Measurements from ENCODE around the gene KLRF1. TPM values are rescaled to one million over a fixed set of nuclear protein-coding genes. Genes with fewer than 3 reads are reported as not detected.

Gene KLRF1
- total RNA-seq, 1 donor from 2014 or later: not detected

DNA sequence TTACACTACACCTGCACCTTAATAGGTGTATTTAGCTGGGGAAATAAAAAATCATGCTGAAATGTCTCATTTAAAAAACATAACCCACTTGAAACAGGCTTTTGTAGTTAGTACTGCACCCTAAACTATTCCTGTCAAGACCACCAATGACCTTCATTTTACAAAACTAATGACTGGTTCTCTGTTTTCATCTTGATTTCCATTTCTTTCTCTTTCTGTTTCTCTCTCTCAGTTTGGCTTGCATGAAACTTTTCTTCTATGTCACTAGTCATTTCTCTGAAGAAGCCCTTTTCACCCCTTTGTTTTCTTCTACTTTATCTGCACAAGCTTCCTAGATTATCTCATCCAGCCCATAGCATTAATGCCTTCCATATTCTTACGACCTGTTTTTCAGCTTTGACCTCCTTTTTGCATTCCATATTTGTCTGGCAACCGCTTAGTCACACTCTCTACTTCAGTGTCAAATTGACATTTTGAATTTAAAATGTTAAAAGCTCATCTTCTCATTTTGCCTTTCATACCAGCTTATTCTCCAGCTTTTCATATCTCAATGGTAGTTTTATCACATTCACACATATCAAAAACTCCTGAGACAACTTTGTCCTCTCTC is 32.7 kb upstream of the KLRF1 start:
- TF ChIP-seq, protein P1, sequence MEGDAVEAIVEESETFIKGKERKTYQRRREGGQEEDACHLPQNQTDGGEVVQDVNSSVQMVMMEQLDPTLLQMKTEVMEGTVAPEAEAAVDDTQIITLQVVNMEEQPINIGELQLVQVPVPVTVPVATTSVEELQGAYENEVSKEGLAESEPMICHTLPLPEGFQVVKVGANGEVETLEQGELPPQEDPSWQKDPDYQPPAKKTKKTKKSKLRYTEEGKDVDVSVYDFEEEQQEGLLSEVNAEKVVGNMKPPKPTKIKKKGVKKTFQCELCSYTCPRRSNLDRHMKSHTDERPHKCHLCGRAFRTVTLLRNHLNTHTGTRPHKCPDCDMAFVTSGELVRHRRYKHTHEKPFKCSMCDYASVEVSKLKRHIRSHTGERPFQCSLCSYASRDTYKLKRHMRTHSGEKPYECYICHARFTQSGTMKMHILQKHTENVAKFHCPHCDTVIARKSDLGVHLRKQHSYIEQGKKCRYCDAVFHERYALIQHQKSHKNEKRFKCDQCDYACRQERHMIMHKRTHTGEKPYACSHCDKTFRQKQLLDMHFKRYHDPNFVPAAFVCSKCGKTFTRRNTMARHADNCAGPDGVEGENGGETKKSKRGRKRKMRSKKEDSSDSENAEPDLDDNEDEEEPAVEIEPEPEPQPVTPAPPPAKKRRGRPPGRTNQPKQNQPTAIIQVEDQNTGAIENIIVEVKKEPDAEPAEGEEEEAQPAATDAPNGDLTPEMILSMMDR (IDR thresholded peaks at IDR 0.05; ENCODE audit: unreplicated experiment): no peak
- no peak for DNase-seq (ENCODE audit: low spot score in 2 of 2, unreplicated experiment in 2 of 2)
- Mint-ChIP-seq H3K9me3 (peaks cover 8% of the 10 kb centered on the region), H3K4me3 (no peak overlapping the region), H3K36me3 (no peaks in the 10 kb centered on the region), H3K27ac (no peak overlapping the region), H3K4me1 (peaks cover 11% of the 10 kb centered on the region), H3K27me3 (ENCODE audit: low read depth) (no peaks in the 10 kb centered on the region)

DNA sequence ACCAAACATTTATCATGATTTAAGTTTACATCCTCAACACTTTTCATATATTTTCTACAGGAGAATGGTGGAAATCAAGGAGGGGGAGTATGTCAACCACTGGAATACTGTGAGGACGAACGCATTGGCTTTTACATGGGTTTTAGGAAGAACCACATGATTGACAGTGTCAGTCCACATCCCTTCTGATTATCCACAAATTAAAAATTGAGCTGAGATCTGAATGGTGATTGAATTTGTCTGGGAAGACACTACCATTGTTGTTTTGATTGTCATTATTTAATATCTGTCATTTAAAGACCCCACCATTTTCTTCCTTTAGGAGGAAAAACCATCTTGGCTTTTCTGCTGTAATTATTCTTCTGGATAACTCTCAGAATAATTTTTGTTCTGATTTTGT is 31.3 kb upstream of the KLRF1 start:
- Mint-ChIP-seq H3K27ac (no peak overlapping the region), H3K4me1 (peaks cover 11% of the 10 kb centered on the region), H3K4me3 (no peak overlapping the region), H3K9me3 (peaks cover under 1% of the 10 kb centered on the region), H3K36me3 (no peaks in the 10 kb centered on the region), H3K27me3 (ENCODE audit: low read depth) (no peaks in the 10 kb centered on the region)
- TF ChIP-seq, protein P1 (IDR thresholded peaks at IDR 0.05; ENCODE audit: unreplicated experiment): no peak
- no peak for DNase-seq (ENCODE audit: low spot score in 2 of 2, unreplicated experiment in 2 of 2)

DNA sequence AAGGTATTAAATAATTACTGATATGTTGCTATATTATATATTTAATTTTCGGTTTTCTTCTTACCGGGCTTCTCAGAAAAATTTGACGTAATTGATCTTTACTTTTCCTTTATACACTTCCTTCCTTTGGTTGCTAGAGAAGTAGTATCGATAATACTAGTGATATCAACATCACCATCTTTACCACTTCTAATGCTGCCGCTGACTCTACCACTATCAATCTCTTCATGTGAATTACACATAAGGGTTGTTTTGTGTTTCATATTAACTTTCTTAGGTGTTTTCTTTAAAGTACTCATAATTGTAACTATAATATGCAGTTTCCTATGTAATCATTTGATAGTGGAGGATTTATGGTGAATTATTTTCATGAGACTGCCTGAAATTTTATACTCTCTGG is 30.9 kb upstream of the KLRF1 start:
- Mint-ChIP-seq H3K4me3 (no peak overlapping the region), H3K27me3 (ENCODE audit: low read depth) (no peaks in the 10 kb centered on the region), H3K36me3 (no peaks in the 10 kb centered on the region), H3K27ac (no peak overlapping the region), H3K9me3 (peaks cover 5% of the 10 kb centered on the region), H3K4me1 (peaks cover 11% of the 10 kb centered on the region)
- TF ChIP-seq, protein P1 (IDR thresholded peaks at IDR 0.05; ENCODE audit: unreplicated experiment): no peak
- DNase-seq (ENCODE audit: low spot score in 2 of 2, unreplicated experiment in 2 of 2): no peak

DNA sequence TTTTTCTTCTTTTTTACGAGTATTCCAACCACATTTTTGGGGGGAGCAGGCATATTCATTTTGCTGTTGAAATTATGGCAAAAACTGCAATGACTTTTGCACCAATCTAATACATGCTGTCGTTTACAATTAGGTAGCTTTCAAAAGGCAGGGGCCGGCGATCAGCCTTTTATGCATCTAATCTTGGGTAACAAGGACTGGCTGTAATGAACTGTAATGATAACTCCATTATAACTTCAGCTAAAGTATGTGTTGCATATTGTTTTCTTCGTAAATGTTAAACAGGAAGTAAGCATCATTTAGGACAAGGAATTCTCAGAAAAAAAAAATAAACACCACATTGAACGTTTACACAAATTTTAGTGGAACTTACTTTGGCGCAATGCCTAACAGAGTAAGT is 30.3 kb upstream of the KLRF1 start:
- Mint-ChIP-seq H3K27ac (no peak overlapping the region), H3K4me3 (no peak overlapping the region), H3K4me1 (peaks cover 11% of the 10 kb centered on the region), H3K9me3 (peaks cover 5% of the 10 kb centered on the region), H3K36me3 (no peaks in the 10 kb centered on the region), H3K27me3 (ENCODE audit: low read depth) (no peaks in the 10 kb centered on the region)
- TF ChIP-seq, protein P1 (IDR thresholded peaks at IDR 0.05; ENCODE audit: unreplicated experiment): no peak
- DNase-seq (ENCODE audit: low spot score in 2 of 2, unreplicated experiment in 2 of 2): no peak

DNA sequence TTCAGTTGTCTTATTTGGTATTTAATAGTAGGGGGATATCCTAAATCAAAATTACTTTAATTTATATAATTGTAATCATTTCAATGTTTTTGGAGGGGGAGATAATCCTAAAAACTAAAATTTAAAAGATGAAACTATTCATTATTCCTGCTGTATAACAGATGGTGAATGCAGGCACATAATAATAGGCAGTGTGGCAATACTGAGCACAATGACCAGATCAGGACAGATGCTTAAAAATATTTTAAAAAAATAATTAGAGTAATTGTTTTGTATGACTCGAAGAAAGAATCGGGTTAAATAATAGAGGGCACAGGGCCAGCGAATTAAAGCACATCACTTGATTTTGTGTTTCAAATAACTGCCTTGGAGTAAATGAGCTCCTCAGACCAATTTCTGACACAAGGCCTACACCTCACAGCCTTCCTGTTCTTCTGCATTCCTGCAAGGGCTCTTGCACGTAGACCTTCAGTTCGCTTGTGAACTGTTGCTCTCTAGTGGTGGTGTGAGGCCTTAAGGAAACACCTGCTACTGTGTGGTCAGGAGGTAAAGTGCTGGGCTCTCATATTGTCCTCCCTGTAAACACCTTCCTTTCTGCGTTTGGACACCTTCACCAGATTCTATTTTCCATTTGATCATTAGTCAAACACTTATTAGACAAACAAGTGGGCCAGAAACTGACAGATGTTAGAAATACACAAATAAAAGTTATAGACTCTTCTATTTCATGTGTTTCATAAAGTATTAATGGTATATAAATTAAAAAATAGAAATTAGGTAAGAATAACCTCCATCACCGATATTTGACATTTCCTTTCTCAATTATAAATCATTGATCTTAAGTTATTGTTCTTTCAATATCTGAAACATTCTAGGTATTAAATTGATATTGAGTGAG is 29.3 kb upstream of the KLRF1 start:
- no peaks in the 10 kb centered on the region for H3K36me3 Mint-ChIP-seq
- H3K9me3 Mint-ChIP-seq: peaks cover 8% of the 10 kb centered on the region
- TF ChIP-seq, protein P1 (IDR thresholded peaks at IDR 0.05; ENCODE audit: unreplicated experiment): no peak
- H3K27ac Mint-ChIP-seq: peak overlapping the region; percentile 72
- H3K4me1 Mint-ChIP-seq: peaks cover 11% of the 10 kb centered on the region
- H3K4me3 Mint-ChIP-seq: no peak overlapping the region
- DNase-seq (ENCODE audit: low spot score in 2 of 2, unreplicated experiment in 2 of 2): no peak
- H3K27me3 Mint-ChIP-seq (ENCODE audit: low read depth): no peaks in the 10 kb centered on the region
